GM10847 (cell line): Measurements from ENCODE around the gene NUP214.

ENCODE experiments used
- POLR2A ChIP-seq: IDR thresholded peaks from 2 replicates; pipeline ENCODE4 v1.6.1; 2011; ENCODE audit not compliant: insufficient read length; ENCODE audit errors: extremely low read depth

NUP214 gene

DNA sequence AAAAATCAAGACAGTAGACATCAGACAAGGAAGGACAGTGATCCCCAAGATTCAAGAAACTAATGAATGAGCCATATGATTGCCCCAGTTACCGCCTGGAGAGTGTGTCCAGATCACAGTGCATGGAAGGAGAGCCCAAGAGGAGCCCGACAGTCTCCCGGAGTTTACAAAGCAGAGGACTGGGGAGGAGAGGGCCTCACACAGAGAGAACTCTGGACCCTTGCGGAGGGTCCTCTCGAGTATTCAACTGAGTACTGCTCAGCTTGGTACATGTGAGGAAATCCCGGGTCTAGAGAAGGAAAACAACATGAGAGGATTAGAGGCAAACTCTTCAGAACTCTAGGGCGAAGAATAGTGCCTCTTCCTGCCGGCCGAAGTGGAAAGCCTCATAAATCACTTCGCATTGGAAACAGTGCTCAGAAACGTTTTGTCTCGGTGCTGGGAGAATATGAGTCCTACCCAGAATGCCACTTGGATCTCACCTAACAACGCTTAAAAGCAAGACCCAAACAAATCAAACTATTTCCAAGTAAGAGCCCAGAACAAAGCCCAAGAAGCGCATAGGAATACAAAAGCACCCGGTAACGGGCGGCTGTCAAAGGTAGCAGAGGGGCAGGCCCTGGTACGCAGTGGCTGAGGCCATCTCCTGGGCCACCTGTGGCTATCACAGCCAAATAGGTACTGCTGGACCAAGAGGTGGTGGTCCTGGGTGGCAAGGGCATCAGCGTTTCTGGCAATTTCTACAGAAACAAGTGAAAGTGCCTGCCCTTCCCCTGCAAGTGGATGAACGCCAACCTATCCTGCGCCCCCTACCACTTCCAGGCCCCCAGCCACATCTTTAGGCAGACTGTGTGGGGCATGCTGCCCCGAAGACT, 114.9 kb downstream of the NUP214 start:
- TF ChIP-seq POLR2A, result no peak

DNA sequence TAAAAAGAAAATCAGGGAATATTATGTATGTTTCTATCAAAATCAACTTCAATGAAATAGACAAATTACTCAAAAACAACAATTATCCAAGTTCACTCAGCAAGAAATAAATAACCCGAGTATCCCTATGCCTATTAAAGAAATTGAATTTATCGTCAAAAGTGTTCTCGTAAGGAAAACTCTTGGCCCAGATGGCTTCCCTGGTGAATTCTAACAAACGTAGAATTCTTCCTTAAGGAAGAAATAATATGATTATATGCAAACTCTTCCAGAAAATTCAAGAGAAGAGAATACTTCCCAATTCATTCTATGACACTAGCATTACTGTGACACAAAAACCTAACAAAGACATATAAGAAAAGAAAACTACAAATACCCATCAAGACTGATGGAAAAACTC, 121.2 kb downstream of the NUP214 start:
- TF ChIP-seq POLR2A, result no peak

DNA sequence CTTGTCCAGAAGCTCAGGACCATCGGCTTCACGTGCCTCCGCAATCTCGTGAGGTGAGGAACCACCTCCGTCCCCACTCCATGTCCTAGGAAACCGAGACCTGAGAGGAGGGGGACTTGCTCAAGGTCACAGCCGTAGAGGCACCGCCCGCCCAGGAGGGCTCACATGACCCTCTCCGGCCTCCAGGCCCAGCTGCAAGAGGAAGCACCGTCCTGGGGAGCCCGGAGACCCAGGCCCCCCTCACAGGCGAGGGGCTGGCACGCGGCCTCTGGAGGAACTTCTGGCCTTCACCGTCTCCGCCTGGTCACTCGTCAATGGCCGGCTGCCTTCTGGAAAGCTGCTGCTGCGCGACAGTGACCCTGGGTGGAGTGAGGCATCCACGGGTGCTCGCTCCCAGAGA, 126.7 kb downstream of the NUP214 start:
- TF ChIP-seq POLR2A, result no peak

DNA sequence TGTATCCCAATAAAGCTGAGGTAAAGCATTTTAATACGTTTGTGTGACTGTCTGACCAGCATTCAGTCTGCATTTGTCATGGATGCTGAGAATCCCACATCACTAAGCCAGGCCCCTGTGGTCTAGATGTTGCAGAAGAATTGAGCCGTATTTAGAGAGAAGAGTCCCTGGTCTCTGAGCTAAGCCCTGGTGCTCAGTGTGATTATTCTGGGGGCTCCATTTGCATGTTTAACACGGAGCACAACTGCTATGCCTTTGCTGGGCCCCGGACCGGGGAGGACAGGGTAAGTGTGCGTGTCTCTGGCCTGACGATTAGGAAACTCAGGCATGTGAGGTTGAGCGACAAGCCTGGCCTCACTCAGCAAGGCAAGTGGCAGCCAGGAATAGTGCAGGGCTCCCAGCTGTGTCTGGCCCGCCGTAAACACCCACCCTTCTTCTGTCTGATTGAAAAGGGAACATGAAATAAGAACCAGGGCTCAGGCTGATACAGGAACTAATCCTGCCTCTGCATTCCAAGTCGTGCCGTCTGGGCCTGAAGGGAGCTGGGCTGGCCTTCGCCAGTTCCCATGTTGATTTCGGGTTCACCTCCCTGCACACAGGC, 128.6 kb downstream of the NUP214 start:
- no peak for TF ChIP-seq POLR2A

DNA sequence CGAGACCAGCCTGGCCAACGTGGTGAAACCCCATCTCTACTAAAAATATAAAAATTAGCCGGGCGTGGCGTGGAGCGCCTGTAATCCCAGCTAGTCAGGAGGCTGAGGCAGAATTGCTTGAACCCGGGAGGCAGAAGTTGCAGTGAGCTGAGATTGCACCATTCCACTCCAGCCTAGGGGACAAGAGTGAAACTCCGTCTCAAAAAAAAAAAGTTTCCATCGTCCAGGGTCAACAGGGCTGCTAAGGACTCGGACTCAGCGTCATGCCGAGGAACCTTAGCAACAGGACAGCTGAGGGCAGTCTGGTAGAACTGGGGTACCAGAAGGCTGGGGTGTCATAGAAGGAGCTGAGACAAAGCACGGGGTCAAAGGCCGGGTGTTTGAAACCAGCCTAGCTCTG, 129.2 kb downstream of the NUP214 start:
- TF ChIP-seq POLR2A, result no peak

DNA sequence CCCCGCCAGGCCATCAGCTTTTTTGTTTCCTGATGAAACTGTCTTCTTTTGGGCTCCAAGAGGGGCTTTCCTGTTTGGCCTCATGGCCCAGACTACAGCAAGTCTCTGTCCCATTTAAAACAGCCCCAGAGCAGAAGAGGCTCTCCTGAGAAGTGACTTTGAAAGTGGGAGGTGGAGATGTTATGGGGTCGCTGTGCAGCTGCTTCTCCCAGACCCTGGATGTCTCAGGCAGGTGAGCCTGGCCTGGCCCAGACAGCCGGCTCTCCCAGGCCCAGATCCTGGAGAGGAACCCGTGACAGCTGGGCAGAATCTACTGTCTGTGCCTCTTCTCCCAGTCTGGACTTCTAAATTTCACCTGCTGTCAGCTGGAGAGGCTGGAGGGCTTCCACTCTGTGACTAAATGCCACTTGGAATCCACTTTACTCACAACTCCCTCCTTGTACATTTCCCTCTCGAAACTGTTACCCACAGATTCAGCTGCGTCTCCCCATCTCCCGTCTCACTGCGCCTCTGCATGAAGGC, 130.4 kb downstream of the NUP214 start:
- no peak for TF ChIP-seq POLR2A

DNA sequence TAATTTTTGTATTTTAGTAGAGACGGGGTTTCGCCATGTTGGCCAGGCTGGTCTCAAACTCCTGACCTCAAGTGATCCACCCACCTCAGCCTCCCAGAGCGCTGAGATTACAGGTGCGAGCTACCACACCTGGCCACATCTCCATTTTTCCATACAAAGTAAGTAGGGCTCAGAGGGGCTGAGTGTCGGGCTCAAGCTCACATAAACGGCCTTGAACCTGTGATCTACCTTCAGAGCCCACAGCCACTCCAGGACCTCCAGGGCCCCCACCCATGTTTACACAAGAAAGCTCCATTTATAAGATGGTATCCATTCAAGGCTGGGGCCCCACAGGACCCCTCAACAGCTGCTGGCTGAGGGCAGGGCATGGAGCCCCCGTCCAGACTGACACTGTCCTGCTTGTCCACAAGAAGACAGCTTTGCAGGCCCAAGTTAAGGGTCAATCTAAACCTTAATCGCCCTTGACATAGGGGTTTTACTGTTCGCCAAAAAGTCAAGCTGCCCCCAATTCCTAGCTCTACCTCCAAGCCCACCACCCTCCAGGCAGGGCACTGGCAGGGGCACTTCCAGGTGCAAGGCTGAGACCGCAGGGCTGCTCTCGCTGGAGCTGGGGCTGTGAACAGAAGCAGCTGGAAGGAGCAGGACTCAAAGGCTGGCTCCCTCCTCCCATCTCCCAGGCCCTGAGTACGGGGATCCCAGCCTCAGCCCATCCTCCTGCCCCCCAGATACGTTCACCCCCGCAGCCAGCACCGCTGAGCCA, 132.1 kb downstream of the NUP214 start:
- no peak for TF ChIP-seq POLR2A

DNA sequence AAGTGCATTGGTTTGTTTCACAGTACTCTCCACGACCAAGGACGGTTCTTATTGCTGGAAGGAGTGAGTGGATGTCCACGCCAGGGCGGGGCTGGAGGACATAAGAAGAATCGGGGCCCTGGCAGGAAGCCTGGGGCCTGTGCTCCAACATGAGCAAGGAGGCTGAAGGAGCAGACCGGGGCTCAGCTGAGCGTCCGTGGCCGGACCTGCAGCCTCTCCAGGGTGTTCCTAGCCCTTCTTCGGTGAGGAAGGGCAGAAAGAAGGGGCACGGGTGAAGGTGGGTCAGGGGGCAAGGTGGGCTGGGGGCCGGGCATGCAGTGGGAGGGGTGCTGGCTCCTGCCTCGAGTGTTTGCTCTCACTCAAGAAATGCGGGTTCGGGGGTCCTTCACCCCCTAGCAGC, 132.8 kb downstream of the NUP214 start:
- no peak for TF ChIP-seq POLR2A

DNA sequence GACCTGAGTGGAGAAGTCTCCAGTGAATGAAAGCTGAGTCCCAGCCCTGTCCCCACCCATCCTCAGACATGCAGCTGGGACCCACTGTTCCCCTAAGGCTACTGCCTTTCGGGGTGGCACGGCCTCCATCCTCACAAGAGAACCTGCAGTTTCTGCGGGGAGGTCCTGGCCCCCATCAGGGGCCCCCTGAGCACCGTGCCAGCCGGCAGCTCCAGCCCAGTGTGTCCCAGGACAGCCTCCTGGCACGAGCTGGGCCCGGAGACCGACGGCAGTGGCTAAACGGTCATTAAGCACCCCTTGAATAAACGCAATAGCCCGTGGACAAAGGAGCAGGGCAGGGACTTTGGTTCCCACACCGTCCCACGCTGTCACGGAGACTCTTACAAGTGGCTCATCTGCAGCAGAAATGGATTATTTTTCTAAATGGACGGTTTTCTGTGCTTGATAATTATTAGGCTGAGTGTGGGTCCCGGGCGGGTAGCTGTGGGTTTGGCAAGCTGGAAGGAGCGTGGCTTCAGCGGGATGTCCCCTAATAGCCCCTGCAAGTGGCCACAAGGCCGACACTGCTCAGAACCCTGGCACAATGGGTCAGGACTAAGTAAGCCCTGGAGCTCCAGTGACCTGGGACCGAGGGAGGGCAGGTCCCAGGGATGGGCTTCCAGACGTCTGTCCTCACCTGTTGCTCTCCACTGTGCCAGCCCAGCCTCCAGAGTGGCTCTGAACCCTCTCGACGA, 133.5 kb downstream of the NUP214 start:
- no peak for TF ChIP-seq POLR2A

DNA sequence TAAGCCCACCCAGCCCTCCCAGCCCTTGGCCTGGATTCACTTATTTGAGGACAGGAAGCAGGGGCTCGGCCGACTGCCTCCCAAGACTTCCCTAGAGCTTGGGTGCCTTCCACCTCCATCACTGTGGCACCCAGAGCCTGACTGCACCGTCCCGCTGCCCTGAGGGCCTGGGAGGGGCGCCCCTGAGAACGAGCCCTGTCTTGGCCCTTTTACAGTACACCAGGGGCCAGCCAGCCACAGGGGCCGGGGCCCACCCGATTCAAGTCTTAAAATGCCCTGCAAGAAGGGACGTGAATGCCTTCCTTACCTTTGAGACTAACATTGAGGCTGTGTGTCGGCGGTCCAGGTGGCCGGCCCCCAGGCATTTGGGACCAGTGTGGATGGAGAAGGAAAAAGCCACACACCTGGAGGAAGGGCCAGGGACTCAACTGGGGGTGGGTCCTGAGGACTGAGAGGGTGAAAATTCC, 134.1 kb downstream of the NUP214 start:
- no peak for TF ChIP-seq POLR2A

DNA sequence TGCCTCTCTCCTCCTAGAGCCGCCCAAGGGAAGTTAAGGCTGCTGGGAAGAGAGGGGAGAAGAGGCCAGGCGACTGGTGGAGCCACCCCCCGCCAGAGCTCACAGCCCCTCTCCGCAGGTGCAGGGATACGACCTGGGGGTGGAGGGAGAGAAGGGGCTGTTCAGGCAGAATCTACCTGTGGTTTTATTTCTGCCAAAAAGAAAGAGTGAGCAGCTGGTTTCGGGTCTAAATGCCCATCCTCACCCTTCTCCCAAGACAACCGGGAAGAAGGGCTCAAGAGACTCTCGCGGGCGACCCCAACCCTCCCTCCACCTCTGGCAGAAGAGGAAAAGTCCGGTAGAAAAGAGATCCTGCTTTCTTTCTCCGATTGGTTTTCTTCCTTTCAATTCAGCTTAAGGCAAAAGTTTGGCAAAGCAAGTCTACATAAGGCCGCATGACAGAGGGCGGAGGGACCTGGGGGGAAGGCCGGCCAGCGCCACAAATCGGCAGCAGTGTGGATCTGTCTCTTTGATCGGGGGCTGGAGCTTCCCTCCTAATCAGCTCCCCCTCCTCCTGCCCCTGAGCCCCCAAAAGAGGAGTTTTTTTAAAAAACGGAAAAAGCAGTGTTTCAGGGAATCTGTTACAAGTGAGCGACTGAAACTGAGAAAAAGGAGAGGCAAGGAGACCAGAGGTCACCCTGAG, 134.7 kb downstream of the NUP214 start:
- TF ChIP-seq POLR2A, result no peak

DNA sequence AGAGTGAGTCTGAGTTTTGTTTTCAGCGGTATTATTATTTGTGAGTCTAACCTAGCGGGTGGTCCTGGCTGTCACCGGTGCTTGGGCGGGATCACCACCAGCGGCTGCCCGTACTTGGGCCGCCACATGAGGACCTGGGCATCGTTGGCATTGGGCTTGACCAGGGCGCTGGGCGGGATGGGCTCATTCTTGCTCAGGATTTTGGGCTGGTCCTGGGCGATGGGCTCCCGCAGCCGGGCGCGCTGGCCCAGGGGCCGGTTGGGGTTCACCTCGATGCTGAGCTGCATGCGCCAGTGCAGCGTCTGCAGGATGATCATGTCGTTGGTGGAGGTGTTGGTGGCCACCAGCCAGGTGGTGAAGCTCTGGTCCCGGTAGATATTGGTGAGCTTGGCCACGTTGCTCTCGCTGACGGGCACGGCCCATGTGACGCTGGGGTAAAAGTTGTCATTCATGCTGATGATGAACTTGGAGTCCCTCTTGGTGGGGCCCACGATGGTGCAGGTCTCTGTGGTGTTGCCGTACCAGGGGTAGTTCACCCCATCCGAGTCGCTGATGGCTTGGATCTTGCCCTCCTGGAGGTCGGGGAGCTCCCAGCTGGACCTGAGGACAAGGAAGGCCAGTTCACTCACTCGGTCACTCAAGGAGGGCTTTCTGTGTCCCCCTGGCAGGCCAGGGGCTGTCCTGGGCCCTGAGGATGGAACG, 135.5 kb downstream of the NUP214 start:
- TF ChIP-seq POLR2A, result no peak

DNA sequence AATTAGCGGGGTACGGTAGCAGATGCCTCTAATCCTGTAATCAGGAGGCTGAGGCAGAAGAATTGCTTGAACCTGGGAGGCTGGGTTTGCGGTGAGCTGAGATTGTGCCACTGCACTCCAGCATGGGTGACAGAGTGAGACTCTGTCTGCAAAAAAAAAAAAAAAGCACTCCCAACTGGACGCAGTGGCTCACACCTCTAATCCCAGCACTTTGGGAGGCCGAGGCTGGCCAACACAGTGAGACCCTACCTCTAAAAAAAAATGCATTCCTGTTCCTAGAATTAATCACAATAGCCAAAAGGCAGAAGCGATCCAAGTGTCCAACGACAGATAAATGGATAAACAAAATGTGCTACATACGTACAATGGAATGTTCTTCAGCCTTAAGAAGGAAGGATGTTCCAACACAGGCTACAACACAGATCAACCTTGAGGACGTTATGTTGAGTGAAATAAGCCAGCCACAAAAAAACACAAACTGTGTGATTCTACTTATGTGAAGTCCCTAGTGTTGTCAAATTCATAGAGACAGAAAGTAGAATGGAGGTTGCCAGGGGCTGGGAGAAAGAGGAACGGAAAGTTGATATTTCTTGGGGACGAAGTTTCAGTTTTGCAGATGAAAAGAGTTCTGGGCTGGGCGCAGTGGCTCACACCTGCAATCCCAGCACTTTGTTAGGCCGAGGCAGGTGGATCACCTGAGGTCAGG, 137.1 kb downstream of the NUP214 start:
- no peak for TF ChIP-seq POLR2A
